GM10248 (cell line): ENCODE measurements around the gene ZBTB8OS.
"Not testable (repeated sequence)": the region's sequence is repeated elsewhere in the genome, so short reads cannot be mapped to it uniquely, and the experiment has no call there.

Experiments
- CTCF ChIA-PET: fragments of 300-600 bp; sonication (Branson Sonifier 250); formaldehyde crosslinking; extraction: SDS; loops from one replicate; lab custom pipeline; 2021; ENCODE audit warnings: antibody characterized with exemption; lab: Yijun Ruan, JAX
- POLR2A ChIA-PET: fragments of 350-650 bp; sonication (Branson Sonifier 250); formaldehyde crosslinking; extraction: SDS; loops from one replicate; lab custom pipeline; 2020; ENCODE audit warnings: antibody characterized with exemption; lab: Yijun Ruan, JAX
- DNase-seq: peaks from one replicate; pipeline ENCODE4 v3.0.0; 2012; ENCODE audit errors: extremely low spot score
- TF ChIP-seq, protein P1 (sequence below): IDR thresholded peaks from 2 replicates; pipeline ENCODE4 v1.5.1; 2012; ENCODE audit warnings: mild to moderate bottlenecking, low read depth; ENCODE audit errors: extremely low read depth, missing control alignments, control extremely low read depth

ZBTB8OS gene

DNA sequence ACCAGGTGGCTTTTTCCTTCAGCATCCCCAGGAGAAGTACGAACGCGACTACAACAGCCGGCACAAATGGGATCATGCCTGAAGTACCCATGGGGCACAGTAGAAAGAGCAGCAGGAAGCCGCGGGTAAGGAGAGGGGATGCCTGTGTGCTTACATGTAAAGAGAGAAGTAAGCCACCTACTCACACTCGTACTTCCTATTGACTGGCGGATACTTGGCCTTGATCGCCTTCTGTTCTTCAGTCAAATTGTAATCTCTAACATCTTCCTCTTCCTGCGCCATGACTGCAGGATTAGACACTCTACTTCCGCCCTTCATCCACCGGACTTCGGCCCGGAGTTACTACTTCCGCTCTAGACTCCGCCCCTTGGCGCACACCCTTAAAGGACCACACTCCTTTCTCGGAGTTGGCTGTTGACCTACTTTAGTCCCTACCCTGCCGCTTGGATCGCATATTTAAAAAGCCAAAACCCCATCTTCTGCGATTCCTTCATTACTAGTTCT lies at the start of gene ZBTB8OS:
TSS of gene ZBTB8OS (minus strand) at position 303 of the 504 bp plus-strand sequence. CDS start at position 282, 21 bp downstream.
- peak; percentile 88 for DNase-seq
- TF ChIP-seq, protein P1, sequence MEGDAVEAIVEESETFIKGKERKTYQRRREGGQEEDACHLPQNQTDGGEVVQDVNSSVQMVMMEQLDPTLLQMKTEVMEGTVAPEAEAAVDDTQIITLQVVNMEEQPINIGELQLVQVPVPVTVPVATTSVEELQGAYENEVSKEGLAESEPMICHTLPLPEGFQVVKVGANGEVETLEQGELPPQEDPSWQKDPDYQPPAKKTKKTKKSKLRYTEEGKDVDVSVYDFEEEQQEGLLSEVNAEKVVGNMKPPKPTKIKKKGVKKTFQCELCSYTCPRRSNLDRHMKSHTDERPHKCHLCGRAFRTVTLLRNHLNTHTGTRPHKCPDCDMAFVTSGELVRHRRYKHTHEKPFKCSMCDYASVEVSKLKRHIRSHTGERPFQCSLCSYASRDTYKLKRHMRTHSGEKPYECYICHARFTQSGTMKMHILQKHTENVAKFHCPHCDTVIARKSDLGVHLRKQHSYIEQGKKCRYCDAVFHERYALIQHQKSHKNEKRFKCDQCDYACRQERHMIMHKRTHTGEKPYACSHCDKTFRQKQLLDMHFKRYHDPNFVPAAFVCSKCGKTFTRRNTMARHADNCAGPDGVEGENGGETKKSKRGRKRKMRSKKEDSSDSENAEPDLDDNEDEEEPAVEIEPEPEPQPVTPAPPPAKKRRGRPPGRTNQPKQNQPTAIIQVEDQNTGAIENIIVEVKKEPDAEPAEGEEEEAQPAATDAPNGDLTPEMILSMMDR = no peak
- POLR2A ChIA-PET = interaction anchor here (0.7 to 1.2 kb wide), 7 partner anchors 14 to 359 kb away, joined by 3 to 4 read pairs (median 3); partner anchors contain the start of genes HDAC1 and MARCKSL1
- CTCF ChIA-PET = interaction anchor here (0.8 to 1.4 kb wide), 3 partner anchors 14 to 250 kb away, joined by 3 to 5 read pairs (median 4); no protein-coding TSS in a partner anchor

DNA sequence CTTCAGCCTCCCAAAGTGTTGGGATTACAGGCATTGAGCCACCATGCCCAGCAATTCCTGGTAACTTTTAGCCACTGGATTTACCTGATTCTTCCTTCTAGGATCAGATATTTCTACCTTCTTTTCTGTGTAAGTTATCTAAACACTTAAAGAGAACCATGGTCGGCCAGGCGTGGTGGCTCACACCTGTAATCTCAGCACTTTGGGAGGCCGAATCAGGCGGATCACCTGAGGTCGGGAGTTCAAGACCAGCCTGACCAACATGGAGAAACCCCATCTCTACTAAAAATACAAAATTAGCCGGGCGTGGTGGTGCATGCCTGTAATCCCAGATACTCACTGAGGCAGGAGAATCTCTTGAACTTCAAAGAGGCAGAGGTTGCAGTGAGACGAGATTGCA lies 46.6 kb upstream of the ZBTB8OS start:
- CTCF ChIA-PET = interaction anchor here (2.1 to 4.0 kb wide), 2 partner anchors 9 to 12 kb away, joined by 6 to 21 read pairs; no protein-coding TSS in a partner anchor
- POLR2A ChIA-PET, DNase-seq: not testable (repeated sequence)

DNA sequence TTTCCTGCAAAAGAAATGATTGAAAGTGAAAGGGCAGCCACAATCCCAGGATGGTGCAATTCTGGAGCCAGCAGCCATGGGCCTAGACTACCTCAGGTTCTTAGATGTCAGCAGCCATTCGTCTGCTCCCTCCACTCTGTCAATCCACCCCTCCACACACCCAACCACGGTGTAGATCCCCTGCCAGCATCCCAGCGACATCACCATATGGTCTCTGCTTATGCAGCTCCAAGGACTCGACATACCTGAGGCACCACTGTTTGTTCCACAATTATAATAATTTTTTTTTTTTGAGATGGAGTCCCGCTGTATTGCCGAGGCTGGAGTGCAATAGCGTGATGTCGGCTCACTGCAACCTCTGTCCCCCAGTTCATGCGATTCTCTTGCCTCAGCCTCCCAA lies 45.7 kb upstream of the ZBTB8OS start:
- POLR2A ChIA-PET = no interaction called here
- no peak for DNase-seq
- CTCF ChIA-PET = no interaction called here
- TF ChIP-seq, protein P1 = no peak

DNA sequence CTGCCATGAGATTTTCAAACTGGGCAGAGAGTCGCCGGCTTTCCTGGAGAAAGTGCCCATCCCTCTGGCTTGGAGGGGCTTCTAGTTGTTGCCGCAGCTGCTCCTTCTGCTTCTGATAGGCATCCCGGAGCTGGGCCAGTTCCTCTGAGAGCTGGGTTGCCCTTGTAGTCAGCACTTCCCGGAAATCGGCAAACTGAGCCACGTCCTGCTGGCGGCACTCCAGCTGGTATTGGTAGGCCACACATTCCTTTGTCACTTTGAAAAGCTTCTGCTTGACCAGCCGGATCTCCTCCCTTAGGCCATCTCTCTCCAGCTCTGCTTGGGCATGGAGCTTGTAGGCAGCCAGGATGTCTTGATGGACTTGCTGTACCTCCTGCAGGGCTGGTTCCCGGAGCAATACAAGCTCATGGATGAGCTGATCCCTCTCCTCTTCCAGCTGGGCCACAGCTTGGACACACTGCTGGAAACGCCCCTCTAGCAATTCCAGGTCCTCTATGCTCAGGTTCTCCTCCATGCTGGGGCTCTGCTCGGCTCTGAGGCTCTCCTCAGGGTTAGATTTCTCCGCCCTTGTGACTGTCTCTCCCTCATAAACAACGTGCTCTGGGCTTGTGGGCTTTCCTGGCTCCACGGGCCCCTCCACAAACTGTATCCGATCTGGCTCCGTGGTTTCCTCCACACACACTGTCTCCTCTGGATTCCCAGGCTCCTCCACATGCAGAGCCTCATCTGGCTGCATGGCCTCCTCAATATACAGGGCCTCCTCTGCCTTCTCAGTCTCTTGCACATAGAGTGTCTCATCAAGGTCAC lies 45.0 kb upstream of the ZBTB8OS start:
- no peak for DNase-seq
- ChIA-PET CTCF (interaction anchor here (1.4 kb wide), 1 partner anchor 9 kb away, joined by 3 read pairs; no protein-coding TSS in a partner anchor), POLR2A (no interaction called here)
- TF ChIP-seq, protein P1 = no peak

DNA sequence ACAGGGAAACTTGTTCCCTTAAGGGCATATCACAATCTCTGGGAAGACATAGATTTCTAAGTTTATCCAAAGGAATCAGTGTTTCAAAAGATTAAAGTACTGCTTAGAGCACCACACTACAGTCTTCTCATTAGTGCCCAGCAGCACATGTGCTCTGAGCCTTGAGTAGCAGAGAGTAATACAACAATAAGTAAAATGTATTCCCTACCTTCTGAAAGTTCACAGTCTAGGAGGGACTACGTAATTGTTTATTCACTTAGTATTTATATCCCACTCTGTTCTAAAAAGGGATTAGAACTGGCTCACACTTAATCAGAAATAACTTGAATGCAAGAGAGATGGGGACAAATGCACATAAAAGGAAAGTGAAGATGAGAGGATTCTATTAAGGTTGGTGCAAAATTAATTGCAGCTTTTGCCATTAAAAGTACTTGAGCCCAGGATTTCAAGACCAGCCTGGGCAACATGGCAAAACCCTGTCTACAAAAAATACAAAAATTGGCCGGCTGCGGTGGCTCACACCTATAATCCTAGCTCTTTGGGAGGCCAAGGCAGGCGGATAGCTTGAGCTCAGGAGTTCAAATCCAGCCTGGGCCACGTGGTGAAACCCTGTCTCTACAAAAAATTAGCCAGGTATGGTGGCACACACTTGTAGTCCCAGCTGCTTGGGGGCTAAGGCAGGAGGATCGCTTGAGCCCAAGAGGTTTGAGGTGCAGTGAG lies 43.3 kb upstream of the ZBTB8OS start:
- ChIA-PET POLR2A (no interaction called here), CTCF (interaction anchor here (1.3 kb wide), 1 partner anchor 15 kb away, joined by 3 read pairs; no protein-coding TSS in a partner anchor)
- TF ChIP-seq, protein P1 = no peak
- DNase-seq = no peak

DNA sequence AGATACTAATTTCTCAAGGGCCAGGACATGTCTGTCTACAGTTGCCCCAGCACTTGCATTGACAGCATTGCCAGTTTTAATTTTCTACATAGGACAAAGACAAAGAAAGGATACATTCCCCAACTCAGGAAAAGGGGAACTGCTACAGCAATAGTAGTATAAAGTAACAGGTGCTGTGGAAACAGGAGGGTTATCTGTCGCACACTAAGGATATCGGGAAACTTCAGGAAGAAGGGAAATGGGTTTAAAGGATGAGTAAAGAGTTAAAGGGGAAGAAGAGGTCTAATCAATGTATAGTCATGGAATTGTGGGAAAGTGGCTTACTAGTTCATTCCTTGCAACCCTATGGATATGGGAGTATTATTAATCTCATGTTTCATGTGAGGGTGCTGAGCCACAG lies 36.0 kb upstream of the ZBTB8OS start:
- no peak for DNase-seq
- TF ChIP-seq, protein P1 = no peak
- CTCF ChIA-PET = interaction anchor here (0.7 to 4.7 kb wide), 4 partner anchors 9 to 87 kb away, joined by 3 to 21 read pairs (median 6); no protein-coding TSS in a partner anchor
- POLR2A ChIA-PET = no interaction called here
